SK-N-SH (cell line): ENCODE data around the gene TANC1.

Source experiments
- CTCF ChIP-seq: fragments of 200-600 bp; sonication (generic); IDR thresholded peaks from 2 replicates; pipeline ENCODE4 v1.6.1; 2017; ENCODE audit warnings: antibody characterized with exemption, mild to moderate bottlenecking, moderate library complexity
- EP300 ChIP-seq, 2 experiments: IDR thresholded peaks; 2 replicates each; pipeline versions ENCODE4 v1.4.0 to v1.6.1; 2012; ENCODE audit warnings: borderline replicate concordance in 1 of 2, low read depth in 1 of 2, low read length in 1 of 2
- EZH2phosphoT487 ChIP-seq: fragments of 200-600 bp; sonication (generic); IDR thresholded peaks from 2 replicates; pipeline ENCODE4 v1.6.1; 2017; ENCODE audit warnings: low read depth, mixed run types, mild to moderate bottlenecking, antibody characterized with exemption, moderate library complexity, borderline replicate concordance
- REST ChIP-seq: IDR thresholded peaks from 2 replicates; pipeline ENCODE4 v1.6.1; 2012; ENCODE audit warnings: mild to moderate bottlenecking, low read depth, low read length, moderate library complexity
- RFX5 ChIP-seq: IDR thresholded peaks from 2 replicates; pipeline ENCODE4 v1.6.1; 2012; ENCODE audit warnings: mild to moderate bottlenecking, improper control_type of control experiment, low read length

- TF ChIP-seq EP300 (IDR thresholded peaks at IDR 0.05; ENCODE audit: borderline replicate concordance in 1 of 2, low read depth in 1 of 2, low read length in 1 of 2) (no peak), RFX5 (no peak), CTCF (no peak), EZH2phosphoT487 (no peak), REST (no peak)
Measured at GRCh38 chr2:159215116-159215515, 246.7 kb downstream of the TANC1 start.
